GM23248 (cell line): Measurements from ENCODE around the gene HSD11B1. TPM values are rescaled to one million over a fixed set of nuclear protein-coding genes. Genes with fewer than 3 reads are reported as not detected.
A peak's percentile ranks its signal among the peaks of the same experiment; 100 is the strongest.

Experiments
- DNase-seq: peaks from one replicate; pipeline ENCODE4 v3.0.0-alpha.2; 2015
- H2AFZ ChIP-seq: fragments of 200-600 bp; sonication (generic); 2 replicates; pipeline ENCODE4 v1.6.1; 2016; ENCODE audit warnings: antibody characterized with exemption
- H3F3A ChIP-seq: fragments of 200-600 bp; sonication (generic); 2 replicates; pipeline ENCODE4 v1.6.1; 2016; ENCODE audit warnings: mild to moderate bottlenecking, antibody characterized with exemption, mixed run types; ENCODE audit not compliant: insufficient read depth
- H3K27ac ChIP-seq: fragments of 200-600 bp; sonication (generic); 2 replicates; pipeline ENCODE4 v1.5.1; 2016; ENCODE audit warnings: mild to moderate bottlenecking
- H3K27me3 ChIP-seq: fragments of 200-600 bp; sonication (generic); replicated peaks from 2 replicates; pipeline ENCODE4 v1.6.1; 2016; ENCODE audit warnings: mild to moderate bottlenecking; ENCODE audit not compliant: insufficient read depth
- H3K36me3 ChIP-seq: fragments of 200-600 bp; sonication (generic); 2 replicates; pipeline ENCODE4 v1.6.1; 2016; ENCODE audit warnings: low read depth, mild to moderate bottlenecking
- H3K4me1 ChIP-seq: fragments of 200-600 bp; sonication (generic); 2 replicates; pipeline ENCODE4 v1.6.1; 2016; ENCODE audit warnings: mild to moderate bottlenecking; ENCODE audit not compliant: insufficient read depth
- H3K4me2 ChIP-seq: fragments of 200-600 bp; sonication (generic); one replicate; pipeline ENCODE4 v1.6.1; 2016; ENCODE audit warnings: mild to moderate bottlenecking; ENCODE audit not compliant: unreplicated experiment
- H3K4me3 ChIP-seq: fragments of 200-600 bp; sonication (generic); 2 replicates; pipeline ENCODE4 v1.5.1; 2016; ENCODE audit warnings: mild to moderate bottlenecking
- H3K79me2 ChIP-seq: fragments of 200-600 bp; sonication (generic); 2 replicates; pipeline ENCODE4 v1.6.1; 2016; ENCODE audit warnings: mild to moderate bottlenecking; ENCODE audit not compliant: insufficient read depth
- H3K9ac ChIP-seq: fragments of 200-600 bp; sonication (generic); 2 replicates; pipeline ENCODE4 v1.6.1; 2016; ENCODE audit warnings: mild to moderate bottlenecking
- H3K9me2 ChIP-seq: fragments of 200-600 bp; sonication (generic); 2 replicates; pipeline ENCODE4 v1.6.1; 2016; ENCODE audit warnings: mixed run types, mild to moderate bottlenecking, moderate library complexity; ENCODE audit not compliant: insufficient read depth
- H3K9me3 ChIP-seq: fragments of 200-600 bp; sonication (generic); one replicate; pipeline ENCODE4 v1.6.1; 2017; ENCODE audit warnings: low read depth
- H4K20me1 ChIP-seq: fragments of 200-600 bp; sonication (generic); 2 replicates; pipeline ENCODE4 v1.6.0; 2016; ENCODE audit not compliant: insufficient read depth
- EZH2 ChIP-seq: fragments of 200-600 bp; sonication (generic); IDR thresholded peaks from 2 replicates; pipeline ENCODE4 v1.6.1; 2018; ENCODE audit warnings: antibody characterized with exemption, mild to moderate bottlenecking; ENCODE audit not compliant: insufficient read depth, poor library complexity, severe bottlenecking
- EZH2phosphoT487 ChIP-seq: fragments of 200-600 bp; sonication (generic); IDR thresholded peaks from 2 replicates; pipeline ENCODE4 v1.6.1; 2018; ENCODE audit warnings: antibody characterized with exemption, moderate library complexity, mild to moderate bottlenecking, low read depth; ENCODE audit not compliant: insufficient read depth
- WGBS, 2 experiments: methylation state at CpG; one replicate each; pipeline ENCODE4 v1.1.6; 2015 to 2017; ENCODE audit warnings: low lambda C conversion rate in 2 of 2, low coverage in 1 of 2; ENCODE audit errors: missing lambda C conversion rate in 2 of 2; 5-methylcytosine and 5-hydroxymethylcytosine counted together
- in situ Hi-C: fragments of 300-500 bp; cut with MboI; formaldehyde crosslinking; loops from 2 replicates; pipeline ENCODE4 v1.15.0; 2020
- polyA plus RNA-seq: library from polyadenylated mRNA; unstranded; fragments of >200 nt; fragmentation: Nextera tagmentation; extraction: Ambion mirVana; gene quantifications from 2 replicates; pipeline ENCODE4 v1.2.1, GENCODE V29; 2016
- total RNA-seq: library from RNA; depleted of rRNA; stranded (reverse); fragments of >200 nt; shearing (Covaris generic); gene quantifications from 2 replicates; pipeline ENCODE4 v1.2.3, GENCODE V29; 2014; rRNA removed

The HSD11B1 gene
- 0.54 TPM in 1 of 2 replicates, not detected in the other for total RNA-seq
- 1.0 and 1.8 TPM in 2 replicates for polyA plus RNA-seq

DNA sequence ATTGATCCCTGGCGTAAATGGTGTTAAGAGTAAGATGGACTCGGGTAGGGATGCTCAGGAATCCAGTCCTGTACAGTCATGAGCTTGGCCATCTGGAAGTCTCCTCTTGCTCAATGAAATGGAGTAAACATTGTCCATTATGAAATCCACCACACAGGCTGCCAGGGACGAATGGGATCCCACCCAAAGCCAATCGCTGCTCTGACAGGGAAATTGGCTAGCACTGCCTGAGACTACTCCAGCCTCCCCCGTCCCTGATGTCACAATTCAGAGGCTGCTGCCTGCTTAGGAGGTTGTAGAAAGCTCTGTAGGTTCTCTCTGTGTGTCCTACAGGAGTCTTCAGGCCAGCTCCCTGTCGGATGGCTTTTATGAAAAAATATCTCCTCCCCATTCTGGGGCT lies at the start of gene HSD11B1:
Gene HSD11B1 (plus strand): TSS at position 263 of the 400 bp plus-strand sequence. CDS start 97 bp downstream, at position 360.
- H3K79me2 ChIP-seq: no peaks in the 10 kb centered on the region
- no peak within 1 kb of the TSS for H3K9ac ChIP-seq
- in situ Hi-C loops: no loop called here
- H3K27ac ChIP-seq: 0 out of 2 replicates have a peak within 1 kb of the TSS, but pooled peaks have one; percentile 28
- H3K4me3 ChIP-seq: no peak within 1 kb of the TSS
- H3K9me3 ChIP-seq: no peaks in the 10 kb centered on the region
- no peak within 1 kb of the TSS for H3K4me2 ChIP-seq
- peaks cover 6% of the 10 kb centered on the region; the same call in 1 of the 2 replicates for H3F3A ChIP-seq
- DNase-seq: peak; percentile 93
- H3K36me3 ChIP-seq: no peaks in the 10 kb centered on the region
- H4K20me1 ChIP-seq: no peaks in the 10 kb centered on the region
- H3K27me3 ChIP-seq: no peaks in the 10 kb centered on the region; the same call in 1 of the 2 replicates
- TF ChIP-seq EZH2phosphoT487 (no peak), EZH2 (no peak)
- no peaks in the 10 kb centered on the region for H3K9me2 ChIP-seq
- no peak within 1 kb of the TSS for H2AFZ ChIP-seq
- peaks cover 14% of the 10 kb centered on the region for H3K4me1 ChIP-seq
- 4 to 8% methylated on average over 6 of the region's 6 CpGs for WGBS, 2 experiments

GRCh38 chr1:209655411-209656231 lies 49.0 kb upstream of the HSD11B1 start:
- Histone ChIP-seq H2AFZ (no peak overlapping the region), H3F3A (no peaks in the 10 kb centered on the region), H3K4me1 (peaks cover 9% of the 10 kb centered on the region), H4K20me1 (no peaks in the 10 kb centered on the region), H3K36me3 (no peaks in the 10 kb centered on the region), H3K27ac (no peak overlapping the region), H3K9me3 (no peaks in the 10 kb centered on the region), H3K27me3 (no peaks in the 10 kb centered on the region; the same call in 1 of the 2 replicates), H3K79me2 (no peaks in the 10 kb centered on the region), H3K4me2 (no peak overlapping the region), H3K4me3 (no peak overlapping the region), H3K9ac (no peak overlapping the region), H3K9me2 (no peaks in the 10 kb centered on the region)
- no peak for TF ChIP-seq EZH2phosphoT487
- no peak for TF ChIP-seq EZH2
- in situ Hi-C loops: no loop called here
- peak; percentile 31 for DNase-seq
- WGBS, 2 experiments: 48 to 59% methylated on average over 9 of the region's 9 CpGs

- Histone ChIP-seq H3K9me2 (no peaks in the 10 kb centered on the region), H3K27me3 (no peaks in the 10 kb centered on the region; the same call in 1 of the 2 replicates), H3K4me1 (no peaks in the 10 kb centered on the region), H3K9me3 (no peaks in the 10 kb centered on the region), H3K4me3 (no peak overlapping the region), H3K9ac (no peak overlapping the region), H3K36me3 (no peaks in the 10 kb centered on the region), H3F3A (no peaks in the 10 kb centered on the region), H2AFZ (no peak overlapping the region), H4K20me1 (no peaks in the 10 kb centered on the region), H3K4me2 (no peak overlapping the region), H3K79me2 (no peaks in the 10 kb centered on the region), H3K27ac (no peak overlapping the region)
- peak; percentile 30 for DNase-seq
- in situ Hi-C loops: no loop called here
- 62 to 68% methylated on average over 9 of the region's 9 CpGs for WGBS, 2 experiments
- TF ChIP-seq EZH2 (no peak), EZH2phosphoT487 (no peak)
These were observed 47.3 kb upstream of the HSD11B1 start for GRCh38 chr1:209657140-209657879.

GRCh38 chr1:209657918-209658317 lies 46.7 kb upstream of the HSD11B1 start:
- Histone ChIP-seq H4K20me1 (no peaks in the 10 kb centered on the region), H3K9ac (no peak overlapping the region), H3K9me3 (no peaks in the 10 kb centered on the region), H3K4me2 (no peak overlapping the region), H3K4me3 (no peak overlapping the region), H3K9me2 (no peaks in the 10 kb centered on the region), H3K4me1 (no peaks in the 10 kb centered on the region), H3K27me3 (no peaks in the 10 kb centered on the region; the same call in 1 of the 2 replicates), H3K36me3 (no peaks in the 10 kb centered on the region), H3K27ac (no peak overlapping the region), H3F3A (no peaks in the 10 kb centered on the region), H2AFZ (no peak overlapping the region), H3K79me2 (no peaks in the 10 kb centered on the region)
- no peak for DNase-seq
- WGBS, 2 experiments: 73 to 77% methylated on average over 5 of the region's 5 CpGs
- in situ Hi-C loops: no loop called here
- no peak for TF ChIP-seq EZH2
- no peak for TF ChIP-seq EZH2phosphoT487
